Keratinocyte (primary cell): ENCODE data around the gene CA9.

Experiments
- CTCF ChIP-seq, 3 experiments: IDR thresholded peaks in 1 of 3; conservative IDR thresholded peaks in 1 of 3; optimal IDR thresholded peaks in 1 of 3; 2 replicates in 2 of 3; 3 replicates in 1 of 3; pipeline versions ENCODE3 to v1.5.1; 2011; ENCODE audit warnings: low read length in 3 of 3, mild to moderate bottlenecking in 3 of 3, moderate library complexity in 2 of 3, control low read depth in 1 of 3, inconsistent platforms in 1 of 3; ENCODE audit not compliant: insufficient read depth in 2 of 3; ENCODE audit errors: extremely low read depth in 1 of 3
- EZH2 ChIP-seq: IDR thresholded peaks from one replicate; pipeline ENCODE4 v1.6.1; 2012; ENCODE audit warnings: inconsistent platforms, mild to moderate bottlenecking, low read length, moderate library complexity

GRCh38 chr9:35629597-35629996, 44.1 kb upstream of the CA9 start:
- TF ChIP-seq CTCF (optimal IDR thresholded peaks at IDR 0.05 in 1 of 3, IDR thresholded peaks at IDR 0.05 in 1 of 3, conservative IDR thresholded peaks at IDR 0.05 in 1 of 3; ENCODE audit: extremely low read depth in 1 of 3, insufficient read depth in 2 of 3, low read length in 3 of 3) (no peak), EZH2 (no peak)
